Measurements from ENCODE around the gene SASH1. TPM values are rescaled to one million over a fixed set of nuclear protein-coding genes. Genes with fewer than 3 reads are reported as not detected.

The SASH1 gene
- total RNA-seq, 1 experiment from 2014 or later = 9.8 TPM

DNA sequence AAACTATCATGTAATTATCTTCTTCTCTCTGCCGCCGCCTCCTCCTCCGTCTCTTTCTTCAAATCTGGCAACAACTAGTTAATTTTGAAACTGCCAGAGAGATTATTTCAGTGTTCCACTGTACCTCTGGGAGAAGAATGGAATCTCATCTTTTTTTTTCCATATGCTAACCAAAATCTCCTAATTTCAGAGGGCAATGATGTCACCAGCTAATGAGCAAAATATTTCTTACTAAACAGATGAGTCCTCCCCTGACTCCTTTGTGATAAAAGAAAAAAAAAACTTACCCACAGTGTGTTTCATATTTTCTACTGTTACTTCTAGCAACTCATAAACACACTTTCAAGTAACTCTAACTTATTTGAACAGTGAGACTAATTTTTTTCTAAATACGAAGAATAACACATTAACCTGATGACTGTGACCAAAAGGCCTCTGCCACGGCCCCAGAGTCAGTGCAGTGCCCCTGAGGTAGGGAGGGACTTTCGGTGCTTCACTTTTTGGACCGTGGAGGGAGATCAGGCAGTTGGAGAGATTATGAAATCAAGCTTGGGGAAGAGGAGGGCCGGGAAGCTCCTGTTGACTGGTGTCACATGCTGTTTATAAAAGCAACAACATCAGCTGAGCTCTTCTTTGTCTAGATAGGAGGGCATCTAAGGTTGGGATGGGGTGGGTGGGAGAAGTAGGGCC is 159.6 kb downstream of the SASH1 start:
- Histone ChIP-seq H3F3A (ENCODE audit: low read length, unreplicated experiment) (no peaks in the 10 kb centered on the region), H2AFZ (ENCODE audit: low read length) (no peak overlapping the region), H3K9me3 (ENCODE audit: low read length) (no peaks in the 10 kb centered on the region), H3K36me3 (ENCODE audit: low read depth, low read length) (no peaks in the 10 kb centered on the region), H3K79me2 (ENCODE audit: low read length) (no peaks in the 10 kb centered on the region), H3K27ac (ENCODE audit: low read length) (no peak overlapping the region), H3K9ac (ENCODE audit: low read length) (no peak overlapping the region; the same call in 1 of the 2 replicates), H3K4me3 (ENCODE audit: low read length) (no peak overlapping the region), H3K27me3 (ENCODE audit: low read length) (no peaks in the 10 kb centered on the region), H3K4me1 (ENCODE audit: insufficient read depth, low read length) (peaks cover 11% of the 10 kb centered on the region), H4K20me1 (ENCODE audit: low read length) (no peaks in the 10 kb centered on the region), H3K4me2 (ENCODE audit: low read length) (no peak overlapping the region), H3K9me2 (replicated peaks; ENCODE audit: low read length) (no peaks in the 10 kb centered on the region)
- ATAC-seq = no peak
- BruUV-seq (replicated peaks) = no TSS peak
- no peak for DNase-seq
- ChIA-PET POLR2A (ENCODE audit: unreplicated experiment) (no interaction called here), CTCF (no interaction called here)
- intact Hi-C loops (cut with micrococcal nuclease) = no loop called here
- TF ChIP-seq, protein P1, sequence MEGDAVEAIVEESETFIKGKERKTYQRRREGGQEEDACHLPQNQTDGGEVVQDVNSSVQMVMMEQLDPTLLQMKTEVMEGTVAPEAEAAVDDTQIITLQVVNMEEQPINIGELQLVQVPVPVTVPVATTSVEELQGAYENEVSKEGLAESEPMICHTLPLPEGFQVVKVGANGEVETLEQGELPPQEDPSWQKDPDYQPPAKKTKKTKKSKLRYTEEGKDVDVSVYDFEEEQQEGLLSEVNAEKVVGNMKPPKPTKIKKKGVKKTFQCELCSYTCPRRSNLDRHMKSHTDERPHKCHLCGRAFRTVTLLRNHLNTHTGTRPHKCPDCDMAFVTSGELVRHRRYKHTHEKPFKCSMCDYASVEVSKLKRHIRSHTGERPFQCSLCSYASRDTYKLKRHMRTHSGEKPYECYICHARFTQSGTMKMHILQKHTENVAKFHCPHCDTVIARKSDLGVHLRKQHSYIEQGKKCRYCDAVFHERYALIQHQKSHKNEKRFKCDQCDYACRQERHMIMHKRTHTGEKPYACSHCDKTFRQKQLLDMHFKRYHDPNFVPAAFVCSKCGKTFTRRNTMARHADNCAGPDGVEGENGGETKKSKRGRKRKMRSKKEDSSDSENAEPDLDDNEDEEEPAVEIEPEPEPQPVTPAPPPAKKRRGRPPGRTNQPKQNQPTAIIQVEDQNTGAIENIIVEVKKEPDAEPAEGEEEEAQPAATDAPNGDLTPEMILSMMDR (conservative IDR thresholded peaks at IDR 0.05; ENCODE audit: low read depth, low read length) = no peak
- TF ChIP-seq EZH2phosphoT487 (IDR thresholded peaks at IDR 0.05; ENCODE audit: borderline replicate concordance, low read length) (no peak), EZH2 (IDR thresholded peaks at IDR 0.05; ENCODE audit: low read length, unreplicated experiment) (no peak)

DNA sequence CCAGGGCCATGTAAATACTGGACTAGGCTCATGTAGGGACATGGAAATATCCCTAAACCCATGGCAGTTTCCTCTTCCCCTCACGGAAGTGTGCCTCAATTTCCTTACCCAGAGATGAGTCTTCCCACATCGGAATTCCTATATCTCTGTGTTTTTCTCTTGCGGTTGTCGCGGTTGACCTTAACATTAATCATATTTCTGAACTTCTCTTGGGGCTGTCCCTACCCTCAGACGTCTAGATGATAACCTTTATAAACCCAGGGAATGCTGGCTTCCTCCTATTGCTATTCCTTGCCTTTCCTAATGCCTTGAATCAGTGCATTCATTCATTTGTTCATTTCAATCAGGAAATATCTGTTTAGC is 160.1 kb downstream of the SASH1 start:
- POLR2A ChIA-PET (ENCODE audit: unreplicated experiment) = no interaction called here
- H3K4me3 ChIP-seq (ENCODE audit: low read length) = no peak overlapping the region
- ATAC-seq (no peak), DNase-seq (no peak)
- no peaks in the 10 kb centered on the region for H3K27me3 ChIP-seq (ENCODE audit: low read length)
- H3K79me2 ChIP-seq (ENCODE audit: low read length) = no peaks in the 10 kb centered on the region
- no TSS peak for BruUV-seq (replicated peaks)
- TF ChIP-seq, protein P1 (conservative IDR thresholded peaks at IDR 0.05; ENCODE audit: low read depth, low read length) = no peak
- no peak for TF ChIP-seq EZH2 (IDR thresholded peaks at IDR 0.05; ENCODE audit: low read length, unreplicated experiment)
- no peak for TF ChIP-seq EZH2phosphoT487 (IDR thresholded peaks at IDR 0.05; ENCODE audit: borderline replicate concordance, low read length)
- H2AFZ ChIP-seq (ENCODE audit: low read length) = no peak overlapping the region
- H3K4me1 ChIP-seq (ENCODE audit: insufficient read depth, low read length) = peaks cover 11% of the 10 kb centered on the region
- no peaks in the 10 kb centered on the region for H3K9me3 ChIP-seq (ENCODE audit: low read length)
- CTCF ChIA-PET = no interaction called here
- intact Hi-C loops (cut with micrococcal nuclease) = no loop called here
- H3K36me3 ChIP-seq (ENCODE audit: low read depth, low read length) = no peaks in the 10 kb centered on the region
- no peak overlapping the region for H3K9ac ChIP-seq (ENCODE audit: low read length)
- no peak overlapping the region for H3K27ac ChIP-seq (ENCODE audit: low read length)
- H3F3A ChIP-seq (ENCODE audit: low read length, unreplicated experiment) = no peaks in the 10 kb centered on the region
- no peaks in the 10 kb centered on the region for H4K20me1 ChIP-seq (ENCODE audit: low read length)
- no peak overlapping the region for H3K4me2 ChIP-seq (ENCODE audit: low read length)
- no peaks in the 10 kb centered on the region for H3K9me2 ChIP-seq (replicated peaks; ENCODE audit: low read length)

DNA sequence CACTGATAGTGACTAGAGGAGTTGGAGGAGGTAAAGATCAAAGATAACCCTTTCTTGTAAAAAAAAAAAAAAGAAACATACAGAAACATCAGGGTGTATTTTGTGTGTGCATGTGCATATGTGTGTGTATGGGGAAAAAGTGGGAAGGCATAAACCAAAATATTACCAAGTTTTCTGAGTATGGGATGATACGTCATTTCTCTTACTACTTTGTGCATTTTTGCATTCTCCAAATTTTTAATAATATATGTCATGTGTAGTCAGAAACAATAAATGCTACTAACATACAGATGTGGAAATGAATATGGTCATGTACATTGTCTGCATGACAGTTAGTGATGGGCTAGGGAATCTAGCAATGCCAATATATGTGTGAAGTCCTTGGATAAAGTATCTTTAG is 161.1 kb downstream of the SASH1 start:
- ChIA-PET CTCF (no interaction called here), POLR2A (ENCODE audit: unreplicated experiment) (no interaction called here)
- Histone ChIP-seq H3K79me2 (ENCODE audit: low read length) (no peaks in the 10 kb centered on the region), H3K27me3 (ENCODE audit: low read length) (no peaks in the 10 kb centered on the region), H3K9me2 (replicated peaks; ENCODE audit: low read length) (no peaks in the 10 kb centered on the region), H3F3A (ENCODE audit: low read length, unreplicated experiment) (no peaks in the 10 kb centered on the region), H3K4me3 (ENCODE audit: low read length) (no peak overlapping the region), H4K20me1 (ENCODE audit: low read length) (no peaks in the 10 kb centered on the region), H3K27ac (ENCODE audit: low read length) (no peak overlapping the region), H3K4me2 (ENCODE audit: low read length) (no peak overlapping the region), H3K36me3 (ENCODE audit: low read depth, low read length) (no peaks in the 10 kb centered on the region), H3K9me3 (ENCODE audit: low read length) (no peaks in the 10 kb centered on the region), H3K9ac (ENCODE audit: low read length) (no peak overlapping the region), H3K4me1 (ENCODE audit: insufficient read depth, low read length) (peaks cover 11% of the 10 kb centered on the region), H2AFZ (ENCODE audit: low read length) (no peak overlapping the region)
- no TSS peak for BruUV-seq (replicated peaks)
- ATAC-seq (no peak), DNase-seq (no peak)
- intact Hi-C loops (cut with micrococcal nuclease) = no loop called here
- TF ChIP-seq EZH2 (IDR thresholded peaks at IDR 0.05; ENCODE audit: low read length, unreplicated experiment) = no peak
- TF ChIP-seq EZH2phosphoT487 (IDR thresholded peaks at IDR 0.05; ENCODE audit: borderline replicate concordance, low read length) = no peak
- TF ChIP-seq, protein P1 (conservative IDR thresholded peaks at IDR 0.05; ENCODE audit: low read depth, low read length) = no peak

All from PC-3 (cell line).